Fibroblast of the aortic adventitia (primary cell): ENCODE measurements around the gene BPIFB2. TPM values are rescaled to one million over a fixed set of nuclear protein-coding genes. Genes with fewer than 3 reads are reported as not detected.

Experiments used
- DNase-seq: peaks from one replicate; pipeline ENCODE4 v3.0.0-alpha.2; 2010; ENCODE audit warnings: low read depth
- H3K4me3 ChIP-seq: 2 replicates; pipeline ENCODE4 v1.5.1; 2011; ENCODE audit warnings: low read depth, mild to moderate bottlenecking, control low read depth, low read length, moderate library complexity
- CTCF ChIP-seq: IDR thresholded peaks from 2 replicates; pipeline ENCODE4 v1.5.1; 2011; ENCODE audit warnings: mild to moderate bottlenecking, low read length, control low read depth, inconsistent platforms; ENCODE audit not compliant: insufficient read depth
- total RNA-seq: library from RNA; depleted of rRNA; stranded (reverse); fragments of >200 nt; gene quantifications from 2 replicates; pipeline ENCODE4 v1.2.3, GENCODE V29; 2012; ENCODE audit warnings: low replicate concordance

The BPIFB2 gene
- total RNA-seq, 1 donor, result not detected

GRCh38 chr20:33030569-33030968, 23.1 kb downstream of the BPIFB2 start:
- no peak for DNase-seq
- no peak overlapping the region for H3K4me3 ChIP-seq
- no peak for TF ChIP-seq CTCF

GRCh38 chr20:33031531-33031930, 24.0 kb downstream of the BPIFB2 start, which contains the start of gene BPIFB6:
Gene BPIFB6 (plus strand): TSS chr20:33031648. CDS start chr20:33031648, 0 bp downstream.
- no peak for DNase-seq
- TF ChIP-seq CTCF, result no peak
- H3K4me3 ChIP-seq, result no peak within 1 kb of the TSS

- TF ChIP-seq CTCF, result no peak
- H3K4me3 ChIP-seq, result no peak overlapping the region
These were observed 25.1 kb downstream of the BPIFB2 start for GRCh38 chr20:33032555-33032954.

GRCh38 chr20:33033381-33033780, 25.9 kb downstream of the BPIFB2 start:
- no peak for TF ChIP-seq CTCF
- DNase-seq, result no peak
- H3K4me3 ChIP-seq, result no peak overlapping the region

More at GRCh38 chr20:33032555-33032954, 25.1 kb downstream of the BPIFB2 start:
- DNase-seq, result no peak

GRCh38 chr20:33034115-33034514, 26.6 kb downstream of the BPIFB2 start:
- TF ChIP-seq CTCF, result no peak
- DNase-seq, result no peak
- no peak overlapping the region for H3K4me3 ChIP-seq

GRCh38 chr20:33034901-33035492, 27.5 kb downstream of the BPIFB2 start:
- H3K4me3 ChIP-seq, result no peak overlapping the region
- no peak for TF ChIP-seq CTCF
- no peak for DNase-seq

- no peak for DNase-seq
- no peak for TF ChIP-seq CTCF
- H3K4me3 ChIP-seq, result no peak overlapping the region
These were observed 30.0 kb downstream of the BPIFB2 start for GRCh38 chr20:33037456-33037855.
